ENCODE results near the gene ARPP19.
"Not testable (repeated sequence)": the region's sequence is repeated elsewhere in the genome, so short reads cannot be mapped to it uniquely, and the experiment has no call there.

Gene ARPP19

DNA sequence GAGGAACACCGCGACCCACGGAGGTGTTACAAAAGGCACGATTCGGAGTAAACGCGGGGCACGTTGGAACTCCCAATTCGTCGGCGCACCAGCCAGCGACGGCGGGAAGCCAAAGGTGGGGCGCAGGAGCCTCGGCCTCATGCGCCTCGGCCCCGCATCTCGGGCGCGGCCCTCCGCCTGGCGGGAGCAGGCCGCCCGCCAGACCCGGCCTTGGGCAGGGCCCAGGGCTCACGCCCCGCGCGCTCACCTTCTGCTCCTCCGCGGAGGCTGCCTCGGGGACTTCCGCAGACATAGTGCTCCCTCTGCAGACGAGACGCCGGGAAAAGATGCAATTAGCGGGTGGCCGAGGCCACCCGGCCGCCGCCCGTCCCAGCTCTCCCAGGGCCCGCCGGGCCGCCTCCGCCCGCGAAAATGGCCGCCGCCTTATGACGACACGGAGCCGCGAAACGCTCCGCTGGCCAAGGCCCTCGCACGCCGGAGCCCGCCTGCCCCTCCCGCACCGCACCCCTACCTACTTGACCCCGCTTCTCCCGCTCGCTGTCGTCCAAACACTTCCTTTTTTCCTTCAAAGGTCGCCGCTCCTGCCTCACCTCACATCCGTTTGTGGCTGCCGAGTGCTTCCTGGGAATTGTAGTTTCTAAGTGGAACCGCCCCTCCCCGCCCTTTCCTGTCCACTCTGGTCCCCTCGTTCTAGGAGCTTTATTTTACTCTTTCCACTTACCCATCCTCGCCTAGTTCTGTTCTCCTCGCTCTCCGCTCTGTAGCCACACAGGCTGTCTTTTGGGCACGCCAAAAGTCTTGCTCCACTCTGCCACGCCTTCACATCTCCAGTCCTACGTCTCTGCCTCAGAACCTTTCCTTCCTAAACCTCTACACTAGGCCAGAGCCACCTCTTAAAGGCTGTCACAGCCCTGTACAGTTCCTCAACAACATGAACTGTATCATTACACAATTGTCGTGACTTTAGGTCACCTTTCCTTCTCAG is at the start of gene ARPP19:
Gene ARPP19 (minus strand): TSS at position 430 of the 985 bp plus-strand sequence. CDS start 138 bp downstream, at position 292.
- DNase-seq: peak; percentile 90

- no peak for DNase-seq
Observed at GRCh38 chr15:52617026-52617425, 48.2 kb upstream of the ARPP19 start.

- DNase-seq: no peak
Observed at GRCh38 chr15:52615302-52615701, 46.5 kb upstream of the ARPP19 start.

DNA sequence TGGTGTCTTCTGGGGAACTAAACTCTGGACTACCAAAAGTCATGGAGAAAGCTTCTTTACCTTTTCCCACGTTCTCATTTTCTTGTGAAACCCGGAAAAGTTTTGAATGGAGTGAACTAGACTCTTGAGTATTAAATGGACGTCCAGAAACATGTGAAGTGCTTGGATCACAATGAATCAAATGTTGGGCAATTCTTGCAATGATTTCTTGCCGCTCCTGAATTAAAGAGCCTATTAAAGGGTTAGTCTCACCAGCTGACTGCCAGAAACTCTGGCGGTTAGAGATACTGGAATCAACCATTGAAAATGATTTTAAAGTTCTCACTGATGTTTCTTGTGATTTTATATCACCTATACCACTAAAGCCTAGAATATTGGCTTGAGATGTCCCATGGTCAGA is 40.8 kb upstream of the ARPP19 start:
- DNase-seq: no peak

DNA sequence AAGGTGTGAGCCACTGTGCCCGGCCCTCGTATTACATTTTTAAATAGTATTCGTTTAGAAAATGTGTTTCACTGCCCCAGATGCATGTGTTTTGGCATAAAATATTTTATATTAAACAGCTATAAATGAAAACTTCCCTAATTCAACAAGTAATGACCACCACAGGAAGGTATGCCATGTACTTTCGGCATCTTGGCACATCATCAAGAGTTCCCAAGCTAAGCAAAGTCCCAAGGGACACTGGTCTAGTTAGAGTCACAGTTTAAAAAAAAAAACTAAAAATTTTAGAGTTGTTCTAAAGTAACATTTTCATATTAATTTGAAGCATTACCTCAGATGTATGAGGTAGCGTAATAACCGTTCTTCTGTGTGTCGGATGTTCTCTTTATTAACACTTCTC is 15.6 kb upstream of the ARPP19 start:
- peak; percentile 15 for DNase-seq

GRCh38 chr15:52579852-52580251 is 11.0 kb upstream of the ARPP19 start:
- no peak for DNase-seq

DNA sequence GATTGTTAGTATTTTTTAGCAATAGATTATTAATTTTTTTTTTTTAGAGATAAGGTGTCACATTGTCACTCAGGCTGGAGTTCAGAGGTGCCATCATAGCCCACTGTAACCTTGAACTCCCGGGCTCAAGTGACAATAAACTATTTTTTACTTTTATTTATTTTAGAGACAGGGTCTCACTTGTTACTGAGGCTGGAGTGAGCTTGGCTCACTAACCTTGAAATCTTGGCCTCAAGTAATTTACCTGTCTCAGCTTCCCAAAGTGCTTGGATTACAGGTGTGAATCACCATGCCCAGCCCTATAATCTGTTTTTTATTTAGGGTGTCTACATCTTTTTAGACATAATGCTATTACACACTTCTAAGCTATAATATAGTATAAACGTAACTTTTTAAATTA is 7.9 kb upstream of the ARPP19 start:
- DNase-seq: no peak

GRCh38 chr15:52575573-52575972 is 6.7 kb upstream of the ARPP19 start:
- DNase-seq: not testable (repeated sequence)

DNA sequence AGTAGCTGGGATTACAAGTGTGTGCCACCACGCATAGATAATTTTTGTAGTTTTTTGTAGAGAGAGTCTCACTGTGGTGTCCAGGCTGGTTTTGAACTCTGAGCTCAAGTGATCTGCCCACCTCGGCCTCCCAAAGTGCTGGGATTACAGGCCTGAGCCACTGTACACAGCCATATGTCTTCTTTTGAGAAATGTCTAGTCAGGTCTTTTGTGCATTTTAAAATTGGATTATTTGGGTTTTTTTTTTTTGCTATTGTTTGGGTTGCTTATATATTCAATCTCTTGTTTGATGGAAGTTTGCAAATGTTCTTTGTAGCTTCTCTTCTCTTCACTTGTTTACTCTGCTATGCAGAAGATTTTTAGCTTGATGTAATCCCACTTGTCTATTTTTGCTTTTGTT is 6.2 kb upstream of the ARPP19 start:
- DNase-seq: no peak

GRCh38 chr15:52574623-52575022 is 5.8 kb upstream of the ARPP19 start:
- DNase-seq: not testable (repeated sequence)

- DNase-seq: no peak
Observed at GRCh38 chr15:52567871-52568600, 794 bp downstream of the ARPP19 start.

DNA sequence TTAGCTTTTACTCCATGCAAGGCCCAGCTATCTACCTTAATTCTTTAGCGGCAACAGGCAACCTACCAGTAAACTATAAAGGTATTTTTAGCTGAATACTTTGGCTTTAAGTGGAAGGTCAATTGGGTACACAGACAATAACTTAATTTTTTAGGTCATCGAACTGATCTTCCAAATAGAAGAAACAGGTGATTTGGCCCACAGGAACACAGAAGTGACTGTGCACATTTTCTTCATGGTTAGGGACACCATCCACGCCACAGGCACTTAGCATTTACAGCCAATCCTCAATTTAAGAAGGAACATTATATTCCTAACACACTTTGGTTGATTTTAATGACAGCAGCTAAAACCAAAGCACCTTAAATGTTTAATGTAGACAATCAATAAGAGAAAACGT is 1.9 kb downstream of the ARPP19 start:
- DNase-seq: no peak

- DNase-seq: peak; percentile 5
Observed at GRCh38 chr15:52565417-52566358, 3.1 kb downstream of the ARPP19 start.

DNA sequence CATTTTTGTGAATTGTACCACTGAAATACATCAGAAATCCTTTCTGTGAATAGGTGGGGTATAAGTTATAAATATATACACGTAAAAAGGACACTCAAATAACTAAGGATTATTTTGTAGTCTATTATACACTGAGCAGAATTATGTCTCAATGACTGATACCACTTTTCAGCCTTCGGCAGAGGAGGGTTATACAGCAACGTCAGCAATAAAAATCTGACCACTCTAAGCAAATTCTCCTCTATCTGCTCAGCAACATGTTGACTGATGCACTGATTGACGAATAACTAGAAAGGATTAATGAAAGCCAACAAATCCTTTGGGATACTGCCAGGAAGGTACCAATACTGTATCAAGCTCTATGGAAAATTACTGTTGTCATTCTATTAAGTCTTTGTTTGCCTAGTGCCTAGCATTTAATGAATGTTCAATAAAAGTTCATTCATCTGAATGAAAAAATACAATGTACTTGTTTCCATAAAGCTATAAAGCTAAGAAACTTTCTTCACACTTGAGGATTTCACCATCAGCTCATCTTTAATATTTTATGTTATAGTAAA is 5.2 kb downstream of the ARPP19 start:
- no peak for DNase-seq

- DNase-seq: peak; percentile 37
Observed at GRCh38 chr15:52559575-52559974, 9.3 kb downstream of the ARPP19 start.

DNA sequence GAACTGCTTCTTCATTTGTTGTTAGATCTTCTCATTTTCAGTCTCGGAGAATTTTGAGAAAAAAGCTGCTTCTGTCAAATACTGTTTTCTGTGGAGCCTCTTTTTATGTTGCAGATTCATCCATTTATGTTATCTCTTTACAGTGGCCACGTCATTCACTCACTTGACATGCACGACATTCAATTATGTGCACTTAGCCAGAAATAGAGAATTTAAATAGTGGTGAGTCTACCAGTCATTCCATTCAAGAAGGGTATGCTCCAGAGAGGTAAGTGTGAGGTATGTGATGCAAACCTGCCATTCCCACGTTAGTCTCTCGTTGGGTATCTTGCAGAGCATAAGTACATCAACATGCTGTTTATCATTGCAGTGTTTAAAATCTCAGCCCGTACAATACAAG is 9.8 kb downstream of the ARPP19 start:
- DNase-seq: no peak

DNA sequence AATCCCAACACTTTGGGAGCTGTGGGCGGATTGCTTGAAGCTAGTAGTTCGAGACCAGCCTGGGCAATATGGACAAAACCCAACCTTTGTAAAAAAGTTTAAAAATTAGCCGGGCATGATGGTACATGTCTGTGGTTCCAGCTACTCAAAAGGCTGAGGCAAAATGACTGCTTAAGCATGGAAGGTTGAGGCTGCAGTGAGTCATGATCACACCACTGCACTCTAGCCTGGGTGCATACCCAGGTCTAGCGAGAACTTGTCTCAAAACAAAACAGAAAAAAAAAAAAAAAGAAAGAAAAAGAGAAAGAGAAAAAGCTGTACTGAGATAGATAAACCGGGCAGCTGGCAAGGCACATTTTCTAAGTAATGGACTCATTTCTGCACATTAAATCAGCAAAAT is 10.6 kb downstream of the ARPP19 start:
- DNase-seq: peak; percentile 37

- DNase-seq: no peak
Observed at GRCh38 chr15:52557274-52557641, 11.6 kb downstream of the ARPP19 start.

DNA sequence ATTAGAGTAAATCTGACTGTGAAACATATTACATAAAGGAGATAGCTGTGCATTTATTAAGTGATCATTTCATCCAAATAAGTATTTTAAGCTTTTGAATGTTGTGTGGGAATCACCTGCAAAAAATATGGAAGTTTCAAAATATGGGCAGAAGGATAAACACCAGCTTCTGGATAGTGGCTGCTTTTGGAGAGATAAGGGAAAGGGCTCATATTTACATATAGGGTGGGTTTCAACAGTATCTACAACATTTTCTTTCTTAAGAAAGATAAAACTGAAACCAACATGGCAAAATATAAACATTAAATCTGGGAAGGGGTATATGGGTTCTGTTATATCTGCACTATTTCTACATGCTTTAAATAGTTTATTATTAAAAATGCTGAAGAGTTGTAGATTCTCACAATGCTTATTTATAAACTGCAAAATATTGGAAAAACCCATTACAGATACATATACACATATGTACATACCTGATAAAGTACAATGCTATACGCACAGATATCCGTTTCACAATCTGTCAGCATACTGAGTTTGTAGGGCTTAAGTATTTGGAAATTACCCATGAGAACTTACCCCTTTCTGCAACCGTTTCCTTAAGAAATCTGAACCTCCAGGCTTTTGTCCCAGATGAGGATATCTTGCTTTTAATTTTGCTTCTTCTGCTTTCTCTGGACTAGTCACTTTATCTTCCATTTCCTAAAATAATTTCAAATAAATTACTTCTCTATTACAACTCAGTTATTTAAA is 12.1 kb downstream of the ARPP19 start:
- no peak for DNase-seq

DNA sequence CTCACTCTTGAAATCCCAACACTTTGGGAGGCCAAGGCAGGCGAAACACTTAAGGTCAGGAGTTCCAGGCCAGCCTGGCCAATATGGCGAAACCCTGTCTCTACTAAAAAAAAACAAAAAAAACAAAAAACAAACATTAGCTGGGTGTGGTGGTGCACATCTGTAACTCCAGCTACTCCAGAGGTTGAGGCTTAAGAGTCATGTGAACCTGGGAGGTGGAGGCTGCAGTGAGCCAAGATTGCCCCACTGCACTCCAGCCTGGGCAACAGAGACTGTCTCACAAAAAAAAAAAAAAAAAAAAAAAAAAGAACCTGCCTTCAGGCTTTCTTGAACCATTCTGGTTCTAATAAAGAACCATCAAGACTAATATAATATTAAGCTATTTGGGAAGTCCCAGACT is 16.5 kb downstream of the ARPP19 start:
- no peak for DNase-seq

GRCh38 chr15:52551762-52552161 is 17.1 kb downstream of the ARPP19 start:
- no peak for DNase-seq

DNA sequence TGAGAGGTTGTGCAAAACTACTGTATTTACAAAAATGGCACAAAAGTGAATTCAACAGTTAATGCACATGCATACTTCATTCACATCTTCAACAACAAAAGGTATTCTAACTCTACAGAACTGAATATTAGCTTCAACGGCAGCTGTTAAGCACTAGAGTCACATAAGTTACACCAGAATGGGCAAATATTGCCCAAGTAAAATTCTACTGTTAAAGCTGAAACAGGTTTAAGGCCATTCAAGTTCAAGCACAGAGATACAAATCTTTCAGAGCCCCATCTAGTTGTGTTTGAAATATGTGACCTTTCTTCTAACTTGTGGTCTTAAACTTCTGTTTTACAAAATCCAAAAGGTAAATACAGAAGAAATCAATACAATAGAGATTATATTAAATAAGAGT is 17.6 kb downstream of the ARPP19 start:
- not testable (repeated sequence) for DNase-seq
